Activated B cell treated with CpG ODN at 0.5 μM for 24 hours (primary cell): Measurements from ENCODE around the gene ZC3H13. TPM values are rescaled to one million over a fixed set of nuclear protein-coding genes. Genes with fewer than 3 reads are reported as not detected.

Experiments
- ATAC-seq: fragments of 200-7000 bp; cut with Tn5 transposase; one replicate; pipeline ENCODE4 v1.10.0; 2021; ENCODE audit warnings: low read depth, mild to moderate bottlenecking, moderate library complexity
- CTCF ChIA-PET: fragments of 350-600 bp; sonication (Branson Sonifier 250); formaldehyde crosslinking; loops from one replicate; lab custom pipeline; 2021; ENCODE audit warnings: antibody characterized with exemption; lab: Charles Lee
- POLR2A ChIA-PET: fragments of 350-600 bp; sonication (Branson Sonifier 250); formaldehyde crosslinking; loops from one replicate; lab custom pipeline; 2021; ENCODE audit warnings: antibody characterized with exemption; lab: Charles Lee
- DNase-seq: peaks from one replicate; pipeline ENCODE4 v3.0.0; 2022
- H3K27ac Mint-ChIP-seq: one replicate; pipeline ENCODE4 v1.8.0; 2020; ENCODE audit warnings: mixed read lengths
- H3K27me3 Mint-ChIP-seq: one replicate; pipeline ENCODE4 v1.8.0; 2021; ENCODE audit warnings: mixed read lengths
- H3K36me3 Mint-ChIP-seq: one replicate; pipeline ENCODE4 v1.8.0; 2021; ENCODE audit warnings: low read depth, mixed read lengths
- H3K4me1 Mint-ChIP-seq: one replicate; pipeline ENCODE4 v1.8.0; 2021; ENCODE audit warnings: mixed read lengths
- H3K4me3 Mint-ChIP-seq: one replicate; pipeline ENCODE4 v1.8.0; 2020; ENCODE audit warnings: mild to moderate bottlenecking, mixed read lengths
- H3K9me3 Mint-ChIP-seq: one replicate; pipeline ENCODE4 v1.8.0; 2020; ENCODE audit warnings: mixed read lengths
- CTCF ChIP-seq: fragments of 200-600 bp; IDR thresholded peaks from one replicate; pipeline ENCODE4 v1.8.0; 2022; ENCODE audit warnings: antibody characterized with exemption, mild to moderate bottlenecking
- intact Hi-C: fragments of 100-400 bp; cut with micrococcal nuclease; formaldehyde crosslinking; loops from one replicate; pipeline ENCODE4 v1.15.1; 2024
- total RNA-seq: library from RNA; stranded (reverse); gene quantifications from 2 replicates; pipeline ENCODE4 v1.2.3, GENCODE V29; 2022

The ZC3H13 gene
- total RNA-seq, 1 donor from 2014 or later, result 48.7 TPM

GRCh38 chr13:45931211-45931610, 121.3 kb downstream of the ZC3H13 start:
- ATAC-seq (no peak), DNase-seq (no peak)
- H3K9me3 Mint-ChIP-seq, result no peaks in the 10 kb centered on the region
- ChIA-PET POLR2A (no interaction called here), CTCF (no interaction called here)
- no peaks in the 10 kb centered on the region for H3K36me3 Mint-ChIP-seq
- no peaks in the 10 kb centered on the region for H3K4me1 Mint-ChIP-seq
- no peak overlapping the region for H3K4me3 Mint-ChIP-seq
- intact Hi-C loops, result no loop called here
- H3K27ac Mint-ChIP-seq, result no peak overlapping the region
- no peak for TF ChIP-seq CTCF
- peaks cover 11% of the 10 kb centered on the region for H3K27me3 Mint-ChIP-seq

- peaks cover 10% of the 10 kb centered on the region for H3K27me3 Mint-ChIP-seq
- intact Hi-C loops, result no loop called here
These were observed 122.4 kb downstream of the ZC3H13 start for GRCh38 chr13:45930177-45930576.

DNA sequence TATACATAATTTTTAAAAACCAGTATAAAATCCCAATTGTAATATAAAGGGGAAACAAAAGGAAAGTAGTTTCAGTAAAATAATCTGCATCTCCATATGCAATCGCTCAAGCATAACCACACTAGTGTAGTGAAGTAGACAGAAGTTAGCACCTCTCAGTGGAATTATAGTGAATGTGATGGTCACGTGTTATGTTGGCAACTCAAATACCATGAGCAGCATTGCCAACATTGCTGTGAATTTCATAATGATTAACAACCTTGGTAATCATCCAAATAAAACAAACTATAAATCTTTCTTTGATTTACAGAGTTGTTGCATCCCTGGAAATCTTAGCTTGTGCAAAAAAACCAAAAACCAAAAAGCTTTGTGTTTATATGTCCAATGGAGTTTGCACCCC, 123.7 kb downstream of the ZC3H13 start:
- ChIA-PET POLR2A (no interaction called here), CTCF (no interaction called here)
- no peak overlapping the region for H3K4me3 Mint-ChIP-seq
- no peak overlapping the region for H3K27ac Mint-ChIP-seq
- no peak for ATAC-seq
- peaks cover 7% of the 10 kb centered on the region for H3K27me3 Mint-ChIP-seq
- no peak for DNase-seq
- intact Hi-C loops, result no loop called here
- no peaks in the 10 kb centered on the region for H3K36me3 Mint-ChIP-seq
- no peaks in the 10 kb centered on the region for H3K9me3 Mint-ChIP-seq
- TF ChIP-seq CTCF, result no peak
- no peaks in the 10 kb centered on the region for H3K4me1 Mint-ChIP-seq

More at GRCh38 chr13:45930177-45930576, 122.4 kb downstream of the ZC3H13 start:
- Mint-ChIP-seq H3K4me1 (no peaks in the 10 kb centered on the region), H3K36me3 (no peaks in the 10 kb centered on the region), H3K9me3 (no peaks in the 10 kb centered on the region), H3K27ac (no peak overlapping the region), H3K4me3 (no peak overlapping the region)
- ChIA-PET POLR2A (no interaction called here), CTCF (no interaction called here)
- ATAC-seq, result no peak
- no peak for DNase-seq
- no peak for TF ChIP-seq CTCF

GRCh38 chr13:45928176-45928575, 124.4 kb downstream of the ZC3H13 start:
- Mint-ChIP-seq H3K27me3 (peaks cover 4% of the 10 kb centered on the region), H3K9me3 (no peaks in the 10 kb centered on the region), H3K4me1 (no peaks in the 10 kb centered on the region), H3K27ac (no peak overlapping the region), H3K4me3 (no peak overlapping the region), H3K36me3 (no peaks in the 10 kb centered on the region)
- ChIA-PET POLR2A (no interaction called here), CTCF (no interaction called here)
- TF ChIP-seq CTCF, result no peak
- intact Hi-C loops, result no loop called here
- ATAC-seq (no peak), DNase-seq (no peak)

GRCh38 chr13:45926741-45927140, 125.8 kb downstream of the ZC3H13 start:
- no peak overlapping the region for H3K27ac Mint-ChIP-seq
- intact Hi-C loops, result no loop called here
- DNase-seq, result no peak
- no peaks in the 10 kb centered on the region for H3K27me3 Mint-ChIP-seq
- POLR2A ChIA-PET, result no interaction called here
- CTCF ChIA-PET, result no interaction called here
- no peaks in the 10 kb centered on the region for H3K9me3 Mint-ChIP-seq
- no peak overlapping the region for H3K4me3 Mint-ChIP-seq
- TF ChIP-seq CTCF, result no peak
- no peaks in the 10 kb centered on the region for H3K36me3 Mint-ChIP-seq
- no peaks in the 10 kb centered on the region for H3K4me1 Mint-ChIP-seq
- ATAC-seq, result no peak
